HepG2 (cell line): ENCODE data around the gene PEAK1. TPM values are rescaled to one million over a fixed set of nuclear protein-coding genes. Genes with fewer than 3 reads are reported as not detected.
A peak's percentile ranks its signal among the peaks of the same experiment; 100 is the strongest.

Source experiments
- ATAC-seq: fragments of 200-7000 bp; cut with Tn5 transposase; 3 replicates; pipeline ENCODE4 v1.9.1; 2020; ENCODE audit warnings: mild to moderate bottlenecking, moderate library complexity
- BruUV-seq: library from RNA; stranded (reverse); fragments of 400-500 nt; replicated peaks from 2 replicates; lab custom pipeline; 2021; lab: Mats Ljungman, UMichigan
- CTCF ChIA-PET: fragments of 300-600 bp; formaldehyde crosslinking; extraction: SDS; loops from one replicate; lab custom pipeline; 2021; ENCODE audit warnings: low total read pairs, inconsistent platforms, low intra/inter-chr PET ratio; lab: Yijun Ruan, JAX
- POLR2A ChIA-PET: fragments of 350-600 bp; sonication (Branson Sonifier 250); formaldehyde crosslinking; loops from one replicate; lab custom pipeline; 2020; ENCODE audit warnings: antibody characterized with exemption, inconsistent platforms; lab: Yijun Ruan, JAX
- DNase-seq: peaks from one replicate; pipeline ENCODE4 v3.0.0-alpha.2; 2015; ENCODE audit warnings: low spot score
- FAIRE-seq: peaks from 3 replicates; lab custom pipeline; 2011; peaks lifted over from hg19 to GRCh38; lab: Jason Lieb, UNC
- H2AFZ ChIP-seq: one replicate; pipeline ENCODE4 v1.6.1; 2011; ENCODE audit warnings: low read length, inconsistent platforms
- H3K27ac ChIP-seq: fragments of 300-600 bp; 3 replicates; pipeline ENCODE4 v1.8.0; 2011; ENCODE audit warnings: mixed run types, mild to moderate bottlenecking, mixed read lengths, low read length, inconsistent platforms; ENCODE audit not compliant: insufficient read depth; ENCODE audit errors: extremely low read length
- H3K27me3 ChIP-seq, 2 experiments: fragments of 200-600 bp in 1 of 2; 2 replicates in 1 of 2; 3 replicates in 1 of 2; pipeline versions ENCODE4 v1.6.0 to v1.8.0; 2011; ENCODE audit warnings: low read length in 2 of 2, mild to moderate bottlenecking in 2 of 2, moderate library complexity in 2 of 2, inconsistent platforms in 1 of 2; ENCODE audit not compliant: insufficient read depth in 2 of 2, control insufficient read depth in 1 of 2
- H3K36me3 ChIP-seq, 2 experiments: fragments of 200-600 bp in 1 of 2; replicated peaks in 1 of 2; 2 replicates in 1 of 2; 3 replicates in 1 of 2; pipeline versions ENCODE4 v1.5.1 to v1.8.0; 2011; ENCODE audit warnings: low read length in 2 of 2, inconsistent platforms in 1 of 2; ENCODE audit not compliant: insufficient read depth in 2 of 2, control insufficient read depth in 1 of 2
- H3K4me1 ChIP-seq: 2 replicates; pipeline ENCODE4 v1.5.1; 2012; ENCODE audit warnings: low read length, inconsistent platforms; ENCODE audit not compliant: insufficient read depth
- H3K4me2 ChIP-seq: 2 replicates; pipeline ENCODE4 v1.6.0; 2011; ENCODE audit warnings: low read depth, low read length, inconsistent platforms
- H3K4me3 ChIP-seq, 3 experiments: fragments of 200-600 bp in 1 of 3; sonication (generic), shearing (Covaris generic) in 1 of 3; replicated peaks in 1 of 3; 2 replicates each; pipeline ENCODE4 v1.5.1; 2011 to 2016; ENCODE audit warnings: low read length in 3 of 3, inconsistent platforms in 2 of 3, low read depth in 2 of 3, mild to moderate bottlenecking in 2 of 3, control low read depth in 1 of 3, mixed read lengths in 1 of 3; ENCODE audit not compliant: insufficient read depth in 1 of 3
- H3K79me2 ChIP-seq: one replicate; pipeline ENCODE4 v1.6.1; 2011; ENCODE audit warnings: low read length, inconsistent platforms; ENCODE audit not compliant: insufficient read depth
- H3K9ac ChIP-seq: 2 replicates; pipeline ENCODE4 v1.6.0; 2011; ENCODE audit warnings: mild to moderate bottlenecking, low read depth, low read length, inconsistent platforms; ENCODE audit not compliant: insufficient read depth
- H3K9me3 ChIP-seq: 2 replicates; pipeline ENCODE4 v1.5.1; 2012; ENCODE audit warnings: mild to moderate bottlenecking, low read length
- H4K20me1 ChIP-seq: 2 replicates; pipeline ENCODE4 v1.6.0; 2011; ENCODE audit warnings: inconsistent platforms, mild to moderate bottlenecking, low read length, moderate library complexity; ENCODE audit not compliant: insufficient read depth
- CBX5 ChIP-seq: sonication (generic); formaldehyde crosslinking; IDR thresholded peaks from 2 replicates; pipeline ENCODE4 v1.4.0; 2020; ENCODE audit warnings: missing genetic modification reagents, borderline replicate concordance
- HBP1 ChIP-seq: IDR thresholded peaks from 2 replicates; pipeline ENCODE4 v1.6.1; 2016; ENCODE audit warnings: low read depth, control low read depth
- MAFF ChIP-seq: IDR thresholded peaks from 2 replicates; pipeline ENCODE4 v1.6.1; 2011; ENCODE audit warnings: low read depth, low read length, improper control_type of control experiment
- MAFK ChIP-seq, 2 experiments: IDR thresholded peaks in 1 of 2; conservative IDR thresholded peaks in 1 of 2; 2 replicates each; pipeline ENCODE4 v1.6.1; 2011; ENCODE audit warnings: improper control_type of control experiment in 2 of 2, low read length in 2 of 2
- MAX ChIP-seq: IDR thresholded peaks from 2 replicates; pipeline ENCODE4 v1.6.1; 2012; ENCODE audit warnings: inconsistent platforms
- POLR2AphosphoS5 ChIP-seq: IDR thresholded peaks from 2 replicates; pipeline ENCODE4 v1.6.1; 2012; ENCODE audit warnings: low read depth, low read length
- SALL2 ChIP-seq: sonication (generic); formaldehyde crosslinking; IDR thresholded peaks from 2 replicates; pipeline ENCODE4 v1.8.1; 2023; ENCODE audit warnings: mild to moderate bottlenecking, missing genetic modification reagents, inconsistent platforms
- THAP11 ChIP-seq: IDR thresholded peaks from 2 replicates; pipeline ENCODE4 v1.6.1; 2016; ENCODE audit warnings: missing biosample characterization, missing genetic modification reagents
- TSC22D2 ChIP-seq: sonication (generic); formaldehyde crosslinking; IDR thresholded peaks from 2 replicates; pipeline ENCODE4 v1.5.1; 2020; ENCODE audit warnings: missing genetic modification reagents, mild to moderate bottlenecking, borderline replicate concordance
- ZNF256 ChIP-seq: sonication (generic); formaldehyde crosslinking; conservative IDR thresholded peaks from 2 replicates; pipeline ENCODE4 v1.4.0; 2020; ENCODE audit warnings: missing genetic modification reagents
- ZNF280D ChIP-seq: sonication (generic); formaldehyde crosslinking; IDR thresholded peaks from 2 replicates; pipeline ENCODE4 v1.5.1; 2020; ENCODE audit warnings: mild to moderate bottlenecking, missing genetic modification reagents
- ZSCAN20 ChIP-seq: sonication (generic); formaldehyde crosslinking; IDR thresholded peaks from 2 replicates; pipeline ENCODE4 v1.4.0; 2020; ENCODE audit warnings: missing genetic modification reagents, mild to moderate bottlenecking, borderline replicate concordance
- ZSCAN31 ChIP-seq: sonication (generic); formaldehyde crosslinking; IDR thresholded peaks from 2 replicates; pipeline ENCODE4 v1.5.0; 2020; ENCODE audit warnings: low read depth, mild to moderate bottlenecking, missing genetic modification reagents
- WGBS: methylation state at CpG from one replicate; pipeline ENCODE4 v1.1.6; 2017; ENCODE audit warnings: low lambda C conversion rate; 5-methylcytosine and 5-hydroxymethylcytosine counted together
- in situ Hi-C: cut with HindIII; loops from 2 replicates; pipeline ENCODE4 v1.10.0; 2017; ENCODE audit warnings: low pct_unique_long_range_greater_than_20kb; ENCODE audit not compliant: extremely low pct_ligation_motif_present
- intact Hi-C: fragments of 100-400 bp; cut with micrococcal nuclease; formaldehyde crosslinking; loops from one replicate; pipeline ENCODE4 v1.10.0; 2022; ENCODE audit not compliant: unreplicated experiment
- polyA plus RNA-seq, 8 experiments: library from polyadenylated mRNA; depleted of rRNA in 3 of 8; stranded (reverse) in 7 of 8; unstranded in 1 of 8; fragments of >200 nt; fragmentation: Illumina TruSeq in 4 of 8; extraction: Trizol in 4 of 8; gene quantifications; 2 replicates each; pipeline versions ENCODE4 v1.2.1 to v1.2.3, GENCODE V29; 2011 to 2016; ENCODE audit warnings: low read depth in 4 of 8, missing spikeins in 1 of 8, mixed read lengths in 1 of 8; ENCODE audit not compliant: insufficient read depth in 1 of 8
- total RNA-seq, 5 experiments: library from RNA; depleted of rRNA; stranded (reverse); fragments of >200 nt; fragmentation: Illumina TruSeq; extraction: Trizol; gene quantifications; 2 replicates each; pipeline ENCODE4 v1.2.3, GENCODE V29; 2016; ENCODE audit warnings: low read depth in 1 of 5

PEAK1 gene
- total and polyA plus RNA-seq, 2 of the 13 experiments (the other 11 are each of a cell fraction or from before 2014, with no cell fraction given) = 6.0 to 6.6 TPM

GRCh38 chr15:77187751-77188464 is 232.0 kb downstream of the PEAK1 start:
- Histone ChIP-seq H3K27me3 (no peaks in the 10 kb centered on the region), H3K79me2 (no peaks in the 10 kb centered on the region), H3K9ac (no peak overlapping the region), H3K4me1 (peaks cover 30% of the 10 kb centered on the region), H4K20me1 (no peaks in the 10 kb centered on the region), H3K4me3 (no peak overlapping the region), H3K27ac (no peak overlapping the region), H3K36me3 (no peaks in the 10 kb centered on the region), H3K4me2 (no peak overlapping the region), H3K9me3 (no peaks in the 10 kb centered on the region), H2AFZ (no peak overlapping the region)
- POLR2A ChIA-PET = no interaction called here
- TF ChIP-seq ZNF256 (CRISPR knock-in tag) = no peak
- TF ChIP-seq POLR2AphosphoS5 = no peak
- peak; percentile 50 to 64 for TF ChIP-seq MAFK (conservative IDR thresholded peaks at IDR 0.05 in 1 of 2, IDR thresholded peaks at IDR 0.05 in 1 of 2; ENCODE audit: low read length in 2 of 2)
- no peak for TF ChIP-seq MAX
- TF ChIP-seq HBP1 (CRISPR knock-in tag) = no peak
- no peak for TF ChIP-seq ZNF280D
- no peak for TF ChIP-seq ZSCAN31 (CRISPR knock-in tag)
- TF ChIP-seq SALL2 (CRISPR knock-in tag) = no peak
- TF ChIP-seq ZSCAN20 = no peak
- peak; percentile 35; the same call in 1 of the 2 replicates for TF ChIP-seq MAFF
- TF ChIP-seq CBX5 (CRISPR knock-in tag) = no peak
- TF ChIP-seq TSC22D2 (CRISPR knock-in tag) = no peak
- no peak for TF ChIP-seq THAP11 (CRISPR knock-in tag)
- intact Hi-C loops (loop anchor here (5.0 kb wide), 1 partner anchor 354 kb away; no protein-coding TSS in a partner anchor), in situ Hi-C loops (loop anchor here (5.0 kb wide), 1 partner anchor 354 kb away; no protein-coding TSS in a partner anchor)
- WGBS = 91% methylated on average over 4 of the region's 4 CpGs
- no peak for DNase-seq
- no peak for FAIRE-seq
- CTCF ChIA-PET = no interaction called here
- BruUV-seq = no TSS peak
- ATAC-seq = no peak
